ENCODE measurements around the gene EFNB1.

- TF ChIP-seq POLR2A (IDR thresholded peaks at IDR 0.05; ENCODE audit: low read length) = no peak
- TF ChIP-seq GATA1 (IDR thresholded peaks at IDR 0.05; ENCODE audit: low read depth, low read length) = no peak
Observed at GRCh38 chrX:68784816-68785215, 44.0 kb upstream of the EFNB1 start.
